Left ventricle myocardium inferior (tissue), 1 donor: ENCODE results near the gene ENOX2. TPM values are rescaled to one million over a fixed set of nuclear protein-coding genes. Genes with fewer than 3 reads are reported as not detected.

ENCODE experiments used
- DNase-seq: peaks from one replicate; pipeline ENCODE4 v3.0.0-alpha.2; 2020
- H3K27ac ChIP-seq: fragments of 200-600 bp; replicated peaks from 2 replicates; pipeline ENCODE4 v1.8.0; 2021
- H3K27me3 ChIP-seq: fragments of 200-600 bp; 2 replicates; pipeline ENCODE4 v1.8.0; 2021; ENCODE audit warnings: low read depth
- H3K36me3 ChIP-seq: fragments of 200-600 bp; 2 replicates; pipeline ENCODE4 v1.8.0; 2021
- H3K4me1 ChIP-seq: fragments of 200-600 bp; 2 replicates; pipeline ENCODE4 v1.8.0; 2021
- H3K4me3 ChIP-seq: fragments of 200-600 bp; 2 replicates; pipeline ENCODE4 v1.8.0; 2021; ENCODE audit warnings: mild to moderate bottlenecking, moderate library complexity
- H3K9me3 ChIP-seq: fragments of 200-600 bp; replicated peaks from 2 replicates; pipeline ENCODE4 v1.8.0; 2021
- intact Hi-C: fragments of 100-400 bp; cut with micrococcal nuclease; formaldehyde crosslinking; loops from one replicate; pipeline ENCODE4 v1.11.0; 2022
- total RNA-seq: library from RNA; stranded (reverse); fragmentation: NEBNext Ultra II Directional; extraction: Animal tissue kit (Norgen Biotek cat#: 25700); gene quantifications from one replicate; pipeline ENCODE4 v1.2.1, GENCODE V29; 2021
- TF ChIP-seq, protein P1 (sequence below): fragments of 200-600 bp; IDR thresholded peaks from 2 replicates; pipeline ENCODE4 v1.8.0; 2021; ENCODE audit warnings: antibody characterized with exemption, mild to moderate bottlenecking, borderline replicate concordance
- donor health status: DM: no; HTN: yes; CAD: no; lungs with severe emphysema.

Gene ENOX2
- total RNA-seq, 1 donor from 2014 or later = 14.1 TPM

DNA sequence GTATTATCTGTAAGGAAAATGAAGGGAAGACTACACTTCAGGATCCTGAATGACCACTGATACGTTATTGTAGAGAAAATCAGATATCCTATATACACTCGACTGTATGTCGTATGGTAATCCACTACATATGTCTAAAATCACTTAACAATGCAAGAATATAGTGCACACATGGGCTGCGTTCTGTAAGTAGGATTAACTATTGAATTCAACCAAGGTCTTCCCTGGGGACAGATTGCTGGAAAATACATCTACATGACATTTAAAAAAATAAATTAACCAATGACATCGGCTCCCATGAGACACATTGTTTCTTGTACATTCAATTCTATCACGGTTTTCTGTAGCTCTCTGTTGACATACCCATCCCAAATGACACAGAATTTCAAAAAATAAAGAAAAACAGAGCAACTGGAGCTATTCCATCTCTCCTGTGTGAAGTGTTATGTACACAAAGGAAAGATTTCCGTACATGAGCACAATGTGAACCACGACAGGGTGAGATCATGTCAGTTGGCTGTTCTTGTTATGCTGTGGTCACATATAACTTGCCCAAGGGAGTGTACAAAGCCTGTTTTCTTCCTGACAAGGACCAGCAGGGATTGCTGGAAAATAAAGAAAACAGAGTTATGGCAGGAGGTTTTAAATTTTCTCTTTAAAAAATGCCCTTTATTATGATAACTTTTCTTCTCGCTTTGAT lies 6.1 kb downstream of the ENOX2 start:
- Histone ChIP-seq H3K36me3 (no peaks in the 10 kb centered on the region), H3K27ac (peak overlapping the region; percentile 76)
- intact Hi-C loops = no loop called here

DNA sequence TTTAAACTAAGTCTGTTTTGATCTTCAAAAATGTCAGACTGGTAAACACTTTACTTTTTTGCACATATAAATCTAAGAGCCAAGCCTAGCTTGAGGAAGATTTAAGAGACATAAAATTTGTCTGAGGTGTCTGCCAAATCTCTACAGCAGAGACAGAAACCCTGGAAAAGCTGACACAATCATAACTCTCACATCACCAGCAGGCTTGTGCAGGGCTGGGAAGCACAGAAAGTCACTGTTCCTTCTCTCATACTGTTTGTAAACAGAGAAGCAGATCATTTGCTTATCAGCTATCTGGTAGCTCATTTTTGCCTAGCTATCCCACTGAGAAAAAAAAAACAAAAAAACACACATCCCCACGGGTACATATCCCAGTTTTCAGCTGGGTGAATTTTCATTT lies 7.0 kb downstream of the ENOX2 start:
- Histone ChIP-seq H3K27me3 (no peaks in the 10 kb centered on the region), H3K9me3 (no peaks in the 10 kb centered on the region), H3K4me1 (peaks cover 32% of the 10 kb centered on the region), H3K27ac (peak overlapping the region; percentile 76), H3K4me3 (no peak overlapping the region), H3K36me3 (no peaks in the 10 kb centered on the region)
- TF ChIP-seq, protein P1, sequence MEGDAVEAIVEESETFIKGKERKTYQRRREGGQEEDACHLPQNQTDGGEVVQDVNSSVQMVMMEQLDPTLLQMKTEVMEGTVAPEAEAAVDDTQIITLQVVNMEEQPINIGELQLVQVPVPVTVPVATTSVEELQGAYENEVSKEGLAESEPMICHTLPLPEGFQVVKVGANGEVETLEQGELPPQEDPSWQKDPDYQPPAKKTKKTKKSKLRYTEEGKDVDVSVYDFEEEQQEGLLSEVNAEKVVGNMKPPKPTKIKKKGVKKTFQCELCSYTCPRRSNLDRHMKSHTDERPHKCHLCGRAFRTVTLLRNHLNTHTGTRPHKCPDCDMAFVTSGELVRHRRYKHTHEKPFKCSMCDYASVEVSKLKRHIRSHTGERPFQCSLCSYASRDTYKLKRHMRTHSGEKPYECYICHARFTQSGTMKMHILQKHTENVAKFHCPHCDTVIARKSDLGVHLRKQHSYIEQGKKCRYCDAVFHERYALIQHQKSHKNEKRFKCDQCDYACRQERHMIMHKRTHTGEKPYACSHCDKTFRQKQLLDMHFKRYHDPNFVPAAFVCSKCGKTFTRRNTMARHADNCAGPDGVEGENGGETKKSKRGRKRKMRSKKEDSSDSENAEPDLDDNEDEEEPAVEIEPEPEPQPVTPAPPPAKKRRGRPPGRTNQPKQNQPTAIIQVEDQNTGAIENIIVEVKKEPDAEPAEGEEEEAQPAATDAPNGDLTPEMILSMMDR = no peak
- intact Hi-C loops = no loop called here
- no peak for DNase-seq

More for the DNA sequence above, 6.1 kb downstream of the ENOX2 start:
- H3K27me3 ChIP-seq = no peaks in the 10 kb centered on the region
- peaks cover 36% of the 10 kb centered on the region for H3K4me1 ChIP-seq
- H3K9me3 ChIP-seq = no peaks in the 10 kb centered on the region
- no peak for DNase-seq
- H3K4me3 ChIP-seq = no peak overlapping the region
- TF ChIP-seq, protein P1 = no peak

DNA sequence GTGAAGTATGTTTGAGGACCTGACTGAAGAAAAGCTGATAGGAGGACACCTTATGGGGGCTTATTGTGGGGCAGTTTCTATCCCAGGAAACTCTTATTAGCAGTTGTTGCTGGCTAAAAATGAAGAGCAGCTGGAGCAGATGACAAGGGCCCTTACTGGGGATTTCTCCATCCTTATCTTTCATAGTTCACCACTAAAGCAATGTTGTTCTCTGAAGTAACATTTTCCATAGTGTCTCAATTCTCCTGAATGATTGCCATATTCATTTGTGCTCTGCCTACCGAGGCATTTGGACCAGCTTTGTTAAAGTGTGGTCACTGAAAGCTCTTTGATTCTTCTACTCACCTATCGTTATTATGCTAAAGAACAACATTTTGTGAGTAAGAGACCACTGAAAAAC lies 7.7 kb downstream of the ENOX2 start:
- Histone ChIP-seq H3K27me3 (no peaks in the 10 kb centered on the region), H3K27ac (peak overlapping the region; percentile 76), H3K4me3 (no peak overlapping the region), H3K9me3 (no peaks in the 10 kb centered on the region), H3K36me3 (no peaks in the 10 kb centered on the region), H3K4me1 (peaks cover 32% of the 10 kb centered on the region)
- TF ChIP-seq, protein P1 = no peak
- no peak for DNase-seq
- intact Hi-C loops = no loop called here

DNA sequence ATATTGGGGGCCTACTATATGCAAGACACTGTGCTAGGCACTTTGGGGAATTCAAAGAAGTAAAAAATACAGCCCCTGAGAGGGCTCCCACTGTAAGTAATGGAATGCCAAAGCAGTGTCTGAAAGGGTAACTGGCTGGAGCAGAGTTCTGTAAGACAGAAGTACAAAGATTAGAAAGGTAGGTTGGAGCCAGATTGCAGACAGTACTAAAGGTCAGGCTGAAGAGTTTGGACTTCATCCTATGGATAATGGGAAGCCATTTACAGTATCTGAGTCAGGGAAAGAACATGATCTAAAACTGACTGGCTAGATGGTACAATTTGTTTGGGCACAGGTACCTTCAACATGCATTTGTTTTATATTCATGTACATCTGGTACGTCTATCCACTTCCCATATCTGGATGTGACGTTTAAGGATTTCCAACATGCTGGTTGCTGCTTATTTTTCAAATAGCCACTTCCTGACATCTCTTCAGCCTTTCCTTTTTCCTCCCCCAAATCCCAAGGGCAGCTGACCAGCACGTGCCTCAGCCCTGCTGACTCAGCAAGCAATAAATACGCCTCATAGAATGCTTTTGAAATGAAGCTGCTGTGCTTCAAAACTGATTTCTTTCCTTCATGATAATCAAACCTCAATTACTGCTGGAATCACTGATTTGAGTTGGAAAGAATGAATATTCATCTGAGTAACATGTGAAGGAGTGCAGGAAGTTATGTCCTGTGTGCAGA lies 9.5 kb downstream of the ENOX2 start:
- Histone ChIP-seq H3K36me3 (no peaks in the 10 kb centered on the region), H3K27ac (peak overlapping the region; percentile 46), H3K9me3 (no peaks in the 10 kb centered on the region), H3K27me3 (no peaks in the 10 kb centered on the region), H3K4me1 (peaks cover 32% of the 10 kb centered on the region), H3K4me3 (no peak overlapping the region)
- TF ChIP-seq, protein P1 = no peak
- DNase-seq = no peak
- intact Hi-C loops = no loop called here

DNA sequence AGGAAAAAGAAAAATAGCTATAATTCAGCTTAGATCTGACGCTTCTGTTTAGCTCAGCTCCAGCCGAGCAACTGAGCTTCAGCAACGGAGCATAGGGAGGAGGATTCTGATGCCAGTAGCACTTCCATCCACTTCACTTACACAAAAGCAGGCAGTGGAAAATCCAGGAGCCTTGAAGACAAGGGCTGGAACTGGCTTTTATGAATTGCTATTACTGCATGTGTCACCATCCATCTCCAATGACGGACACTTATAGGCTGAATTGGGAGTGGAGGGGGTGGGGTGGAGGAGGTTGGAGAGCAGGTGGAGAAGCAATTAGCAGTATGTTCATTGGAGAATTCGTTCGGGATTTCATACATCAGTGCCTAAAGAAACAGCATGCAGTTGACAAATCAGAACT lies 15.6 kb downstream of the ENOX2 start:
- Histone ChIP-seq H3K27me3 (no peaks in the 10 kb centered on the region), H3K4me3 (no peak overlapping the region), H3K9me3 (no peaks in the 10 kb centered on the region), H3K4me1 (peaks cover 5% of the 10 kb centered on the region), H3K27ac (no peak overlapping the region), H3K36me3 (no peaks in the 10 kb centered on the region)
- DNase-seq = no peak
- intact Hi-C loops = no loop called here
- TF ChIP-seq, protein P1 = no peak
